H1 (cell line): ENCODE results near the gene ASAP2. TPM values are rescaled to one million over a fixed set of nuclear protein-coding genes. Genes with fewer than 3 reads are reported as not detected.

ENCODE experiments used
- CTCF ChIA-PET: fragments of 300-600 bp; sonication (Branson Sonifier 250); formaldehyde crosslinking; loops from one replicate; lab custom pipeline; 2021; ENCODE audit not compliant: partially characterized antibody; lab: Charles Lee
- POLR2A ChIA-PET: fragments of 300-600 bp; sonication (Branson Sonifier 250); formaldehyde crosslinking; loops from one replicate; lab custom pipeline; 2021; ENCODE audit warnings: inconsistent platforms; ENCODE audit not compliant: partially characterized antibody; lab: Charles Lee
- DNase-seq, 2 experiments: peaks; one replicate each; pipeline versions ENCODE4 v3.0.0 to v3.0.0-alpha.2; 2010 to 2022; ENCODE audit warnings: low spot score in 2 of 2, low read depth in 1 of 2, mixed read lengths in 1 of 2
- FAIRE-seq: peaks from 2 replicates; lab custom pipeline; 2011; peaks lifted over from hg19 to GRCh38; lab: Jason Lieb, UNC
- H2AFZ ChIP-seq: 2 replicates; pipeline ENCODE4 v1.8.1; 2012; ENCODE audit warnings: low read length, inconsistent platforms
- H2AK5ac ChIP-seq: 2 replicates; pipeline ENCODE4 v1.6.1; 2013; ENCODE audit warnings: low read depth, low read length
- H2BK120ac ChIP-seq: replicated peaks from 2 replicates; pipeline ENCODE3; 2013; ENCODE audit warnings: low read depth, low read length, inconsistent platforms
- H2BK12ac ChIP-seq: 2 replicates; pipeline ENCODE4 v1.6.1; 2013; ENCODE audit warnings: low read depth, low read length
- H2BK15ac ChIP-seq: 2 replicates; pipeline ENCODE4 v1.6.1; 2013; ENCODE audit warnings: low read length
- H2BK20ac ChIP-seq: 2 replicates; pipeline ENCODE4 v1.6.1; 2013; ENCODE audit warnings: low read length
- H2BK5ac ChIP-seq: 2 replicates; pipeline ENCODE4 v1.6.1; 2013; ENCODE audit warnings: low read depth, low read length
- H3K14ac ChIP-seq: 2 replicates; pipeline ENCODE4 v1.6.1; 2013; ENCODE audit warnings: inconsistent platforms; ENCODE audit not compliant: insufficient read length
- H3K18ac ChIP-seq: 2 replicates; pipeline ENCODE4 v1.6.1; 2013; ENCODE audit warnings: low read length; ENCODE audit errors: extremely low read depth
- H3K23ac ChIP-seq: 2 replicates; pipeline ENCODE4 v1.6.1; 2013; ENCODE audit warnings: inconsistent platforms; ENCODE audit not compliant: insufficient read length
- H3K23me2 ChIP-seq: 2 replicates; pipeline ENCODE4 v1.6.1; 2013; ENCODE audit warnings: low read depth, low read length
- H3K27ac ChIP-seq: 2 replicates; pipeline ENCODE4 v1.6.1; 2011; ENCODE audit warnings: low read depth, low read length, inconsistent platforms
- H3K27me3 ChIP-seq, 4 experiments: replicated peaks in 1 of 4; 1 replicate in 1 of 4; 2 replicates in 3 of 4; pipeline versions ENCODE4 v1.6.1 to v1.8.1; 2011 to 2013; ENCODE audit warnings: low read length in 3 of 4, mild to moderate bottlenecking in 3 of 4, inconsistent platforms in 2 of 4, mixed read lengths in 2 of 4, moderate library complexity in 1 of 4; ENCODE audit not compliant: control insufficient read depth in 3 of 4, insufficient read depth in 3 of 4; ENCODE audit errors: extremely low read depth in 1 of 4
- H3K36me3 ChIP-seq, 4 experiments: 2 replicates each; pipeline versions ENCODE4 v1.6.1 to v1.8.1; 2011 to 2013; ENCODE audit warnings: mild to moderate bottlenecking in 4 of 4, low read length in 3 of 4, moderate library complexity in 2 of 4, control low read depth in 1 of 4, inconsistent platforms in 1 of 4; ENCODE audit not compliant: insufficient read depth in 4 of 4, control insufficient read depth in 2 of 4
- H3K4ac ChIP-seq: replicated peaks from 2 replicates; pipeline ENCODE3; 2013; ENCODE audit warnings: low read length, low read depth, mixed read lengths, inconsistent platforms; ENCODE audit not compliant: insufficient read length
- H3K4me1 ChIP-seq, 4 experiments: replicated peaks in 1 of 4; 1 replicate in 1 of 4; 2 replicates in 3 of 4; pipeline versions ENCODE4 v1.6.1 to v1.8.1; 2011 to 2013; ENCODE audit warnings: low read length in 3 of 4, inconsistent platforms in 2 of 4, mixed read lengths in 1 of 4; ENCODE audit not compliant: insufficient read depth in 4 of 4, control insufficient read depth in 3 of 4
- H3K4me2 ChIP-seq, 2 experiments: 2 replicates each; pipeline versions ENCODE4 v1.6.1 to v1.8.1; 2011 to 2013; ENCODE audit warnings: low read depth in 2 of 2, low read length in 2 of 2, control low read depth in 1 of 2, inconsistent platforms in 1 of 2, mild to moderate bottlenecking in 1 of 2; ENCODE audit not compliant: insufficient read depth in 1 of 2
- H3K4me3 ChIP-seq, 4 experiments: fragments of 200-600, 300-600 bp in 1 of 4; sonication (generic), shearing (Covaris generic), sonication (Bioruptor Twin) in 1 of 4; 2 replicates each; pipeline versions ENCODE4 v1.5.1 to v1.8.1; 2011 to 2016; ENCODE audit warnings: low read length in 4 of 4, low read depth in 3 of 4, control low read depth in 2 of 4, inconsistent platforms in 2 of 4, mild to moderate bottlenecking in 2 of 4, mixed read lengths in 1 of 4, moderate library complexity in 1 of 4; ENCODE audit not compliant: insufficient read depth in 2 of 4; ENCODE audit errors: extremely low read depth in 1 of 4
- H3K56ac ChIP-seq: replicated peaks from 2 replicates; pipeline ENCODE3; 2013; ENCODE audit warnings: low read depth, mild to moderate bottlenecking, mixed read lengths, low read length, inconsistent platforms; ENCODE audit not compliant: insufficient read length
- H3K79me1 ChIP-seq: 2 replicates; pipeline ENCODE4 v1.6.1; 2013; ENCODE audit warnings: low read depth, low read length, control low read depth
- H3K79me2 ChIP-seq, 2 experiments: 2 replicates each; pipeline versions ENCODE4 v1.6.1 to v1.8.1; 2012 to 2013; ENCODE audit warnings: low read length in 2 of 2, mild to moderate bottlenecking in 2 of 2, inconsistent platforms in 1 of 2; ENCODE audit not compliant: insufficient read depth in 2 of 2, control insufficient read depth in 1 of 2
- H3K9ac ChIP-seq, 4 experiments: replicated peaks in 1 of 4; 1 replicate in 1 of 4; 2 replicates in 3 of 4; pipeline versions ENCODE4 v1.6.1 to v1.8.1; 2011 to 2013; ENCODE audit warnings: low read depth in 3 of 4, low read length in 3 of 4, control low read depth in 2 of 4, mild to moderate bottlenecking in 2 of 4, moderate library complexity in 2 of 4, inconsistent platforms in 1 of 4; ENCODE audit errors: extremely low read depth in 1 of 4
- H3K9me3 ChIP-seq, 2 experiments: 2 replicates each; pipeline versions ENCODE4 v1.6.1 to v1.8.1; 2012 to 2013; ENCODE audit warnings: mild to moderate bottlenecking in 2 of 2, moderate library complexity in 2 of 2, control low read depth in 1 of 2, inconsistent platforms in 1 of 2, low read depth in 1 of 2, low read length in 1 of 2, mixed read lengths in 1 of 2; ENCODE audit not compliant: insufficient read depth in 2 of 2
- H4K20me1 ChIP-seq, 2 experiments: replicated peaks in 1 of 2; 2 replicates each; pipeline versions ENCODE3 to v1.8.1; 2011 to 2013; ENCODE audit warnings: inconsistent platforms in 2 of 2, low read length in 2 of 2, mild to moderate bottlenecking in 1 of 2; ENCODE audit not compliant: insufficient read depth in 2 of 2, control insufficient read depth in 1 of 2
- H4K5ac ChIP-seq: 2 replicates; pipeline ENCODE4 v1.6.1; 2013; ENCODE audit warnings: low read length, low read depth, mixed read lengths, inconsistent platforms; ENCODE audit not compliant: insufficient read length
- H4K8ac ChIP-seq: 2 replicates; pipeline ENCODE4 v1.8.0; 2013; ENCODE audit warnings: mild to moderate bottlenecking, moderate library complexity, low read length, inconsistent platforms; ENCODE audit not compliant: insufficient read depth; ENCODE audit errors: extremely low read depth
- H4K91ac ChIP-seq: replicated peaks from 2 replicates; pipeline ENCODE3; 2013; ENCODE audit warnings: low read length, mixed read lengths, inconsistent platforms; ENCODE audit not compliant: insufficient read length
- ASH2L ChIP-seq: fragments of 200-600, 300-600 bp; sonication (generic); IDR thresholded peaks from one replicate; pipeline ENCODE4 v1.7.1; 2017; ENCODE audit warnings: low read length
- CREB1 ChIP-seq: IDR thresholded peaks from 2 replicates; pipeline ENCODE4 v1.6.1; 2012; ENCODE audit warnings: inconsistent platforms
- CTBP2 ChIP-seq: IDR thresholded peaks from 2 replicates; pipeline ENCODE4 v1.7.0; 2011; ENCODE audit warnings: borderline replicate concordance, mild to moderate bottlenecking, moderate library complexity, mixed read lengths, low read length; ENCODE audit not compliant: insufficient read depth, insufficient read length
- KDM4A ChIP-seq: IDR thresholded peaks from one replicate; pipeline ENCODE4 v1.7.1; 2012; ENCODE audit warnings: low read depth, mild to moderate bottlenecking, moderate library complexity, low read length, inconsistent platforms; ENCODE audit not compliant: severe bottlenecking
- MAX ChIP-seq: IDR thresholded peaks from 2 replicates; pipeline ENCODE4 v1.6.1; 2012; ENCODE audit warnings: inconsistent platforms
- RAD21 ChIP-seq, 2 experiments: IDR thresholded peaks in 1 of 2; conservative IDR thresholded peaks in 1 of 2; 2 replicates each; pipeline ENCODE4 v1.6.1; 2011; ENCODE audit warnings: low read depth in 2 of 2, low read length in 2 of 2, improper control_type of control experiment in 1 of 2, inconsistent platforms in 1 of 2, mild to moderate bottlenecking in 1 of 2, moderate library complexity in 1 of 2
- RXRA ChIP-seq: IDR thresholded peaks from 2 replicates; pipeline ENCODE4 v1.6.1; 2011; ENCODE audit warnings: low read depth, mild to moderate bottlenecking, low read length, moderate library complexity; ENCODE audit not compliant: insufficient read depth
- SAP30 ChIP-seq: fragments of 300-600 bp; sonication (generic); IDR thresholded peaks from 2 replicates; pipeline ENCODE4 v1.7.1; 2012; ENCODE audit warnings: low read length, moderate library complexity, mild to moderate bottlenecking, inconsistent platforms; ENCODE audit not compliant: insufficient read depth, insufficient replicate concordance
- TAF1 ChIP-seq: IDR thresholded peaks from 2 replicates; pipeline ENCODE4 v1.6.1; 2011; ENCODE audit warnings: mild to moderate bottlenecking, low read depth, low read length
- WGBS, 2 experiments: shearing (Covaris generic) in 1 of 2; methylation state at CpG; one replicate each; pipeline versions ENCODE4 v1.1.6 to v1.1.7; 2013 to 2015; ENCODE audit warnings: low lambda C conversion rate in 2 of 2, mixed read lengths in 2 of 2, inconsistent platforms in 1 of 2, low coverage in 1 of 2, missing lambda C conversion rate in 1 of 2; ENCODE audit not compliant: insufficient replicate concordance in 2 of 2, insufficient coverage in 1 of 2, insufficient read length in 1 of 2; ENCODE audit errors: extremely low coverage in 1 of 2, missing lambda C conversion rate in 1 of 2; 5-methylcytosine and 5-hydroxymethylcytosine counted together
- polyA plus RNA-seq, 7 experiments: library from polyadenylated mRNA; depleted of rRNA in 3 of 7; stranded (reverse) in 5 of 7; unstranded in 2 of 7; fragments of >200 nt in 5 of 7; fragments of 200-250 nt in 2 of 7; gene quantifications; 1 replicate in 5 of 7; 2 replicates in 1 of 7; 4 replicates in 1 of 7; pipeline versions ENCODE4 v1.2.1 to v1.2.3, GENCODE V29; 2011 to 2013; ENCODE audit warnings: missing spikeins in 2 of 7, mixed read lengths in 2 of 7
- total RNA-seq: library from RNA; stranded (reverse); fragmentation: NEBNext Ultra II Directional; extraction: Animal tissue kit (Norgen Biotek cat#: 25700); gene quantifications from 2 replicates; pipeline ENCODE4 v1.2.1, GENCODE V29; 2021
- TF ChIP-seq, protein P1 (sequence below), 3 experiments: IDR thresholded peaks; 1 replicate in 2 of 3; 2 replicates in 1 of 3; pipeline versions ENCODE4 v1.5.1 to v1.6.1; 2011; ENCODE audit warnings: low read length in 3 of 3, mild to moderate bottlenecking in 3 of 3, inconsistent platforms in 2 of 3, low read depth in 1 of 3, moderate library complexity in 1 of 3; ENCODE audit not compliant: insufficient read depth in 1 of 3; ENCODE audit errors: control extremely low read depth in 1 of 3

Gene ASAP2
- total and polyA plus RNA-seq, 2 of the 8 experiments (the other 6 are each of a cell fraction or from before 2014, with no cell fraction given), result 10.2 to 18.7 TPM

DNA sequence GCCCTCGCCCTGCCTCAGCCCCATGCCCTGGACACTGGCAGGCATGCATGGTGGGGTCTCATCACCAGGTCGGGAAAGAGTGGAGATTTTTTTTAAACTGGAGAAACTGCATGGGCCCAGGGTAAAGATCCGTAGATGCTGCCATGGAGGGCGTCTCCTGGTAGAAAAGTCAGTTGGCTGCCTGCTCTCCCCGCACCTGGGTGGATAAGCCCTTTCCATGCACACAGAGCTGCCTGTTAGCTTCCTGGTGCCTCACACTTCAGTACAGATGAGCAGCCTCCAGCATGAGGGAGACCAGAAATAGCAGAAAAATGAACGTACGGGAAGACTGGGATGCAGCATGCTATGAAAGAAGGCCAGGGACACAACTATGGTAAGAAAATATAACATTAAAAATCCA, 92.0 kb downstream of the ASAP2 start:
- Histone ChIP-seq H2AK5ac (no peak overlapping the region), H2BK120ac (no peak overlapping the region), H4K8ac (peak overlapping the region; percentile 30), H2BK15ac (no peak overlapping the region), H3K23me2 (no peaks in the 10 kb centered on the region), H3K9ac (no peak overlapping the region), H3K4me1 (no peaks in the 10 kb centered on the region; a peak in 1 of 7 replicates), H2BK20ac (no peak overlapping the region), H3K27ac (no peak overlapping the region), H3K14ac (no peak overlapping the region), H3K36me3 (no peaks in the 10 kb centered on the region; a peak in 1 of 8 replicates), H3K18ac (no peak overlapping the region), H2AFZ (no peak overlapping the region), H4K20me1 (peaks cover 0 to 2% of the 10 kb centered on the region in 2 experiments), H3K4ac (no peak overlapping the region), H3K4me2 (no peak overlapping the region), H4K91ac (no peak overlapping the region), H3K56ac (no peak overlapping the region), H2BK12ac (no peak overlapping the region), H3K23ac (no peak overlapping the region), H3K27me3 (no peaks in the 10 kb centered on the region), H3K79me2 (no peaks in the 10 kb centered on the region; a peak in 1 of 4 replicates), H3K4me3 (no peak overlapping the region), H2BK5ac (no peak overlapping the region), H3K9me3 (no peaks in the 10 kb centered on the region), H4K5ac (no peak overlapping the region), H3K79me1 (no peaks in the 10 kb centered on the region)
- ChIA-PET CTCF (interaction anchor here (0.5 to 2.3 kb wide), 7 partner anchors 8 to 157 kb away, joined by 3 to 7 read pairs (median 4); no protein-coding TSS in a partner anchor), POLR2A (no interaction called here)
- DNase-seq, result no peak
- TF ChIP-seq SAP30 (no peak), ASH2L (no peak), RAD21 (IDR thresholded peaks at IDR 0.05 in 1 of 2, conservative IDR thresholded peaks at IDR 0.05 in 1 of 2; ENCODE audit: low read depth in 2 of 2, low read length in 2 of 2) (no peak), KDM4A (no peak), CTBP2 (no peak), RXRA (no peak), MAX (no peak), CREB1 (no peak), TAF1 (no peak)
- TF ChIP-seq, protein P1, sequence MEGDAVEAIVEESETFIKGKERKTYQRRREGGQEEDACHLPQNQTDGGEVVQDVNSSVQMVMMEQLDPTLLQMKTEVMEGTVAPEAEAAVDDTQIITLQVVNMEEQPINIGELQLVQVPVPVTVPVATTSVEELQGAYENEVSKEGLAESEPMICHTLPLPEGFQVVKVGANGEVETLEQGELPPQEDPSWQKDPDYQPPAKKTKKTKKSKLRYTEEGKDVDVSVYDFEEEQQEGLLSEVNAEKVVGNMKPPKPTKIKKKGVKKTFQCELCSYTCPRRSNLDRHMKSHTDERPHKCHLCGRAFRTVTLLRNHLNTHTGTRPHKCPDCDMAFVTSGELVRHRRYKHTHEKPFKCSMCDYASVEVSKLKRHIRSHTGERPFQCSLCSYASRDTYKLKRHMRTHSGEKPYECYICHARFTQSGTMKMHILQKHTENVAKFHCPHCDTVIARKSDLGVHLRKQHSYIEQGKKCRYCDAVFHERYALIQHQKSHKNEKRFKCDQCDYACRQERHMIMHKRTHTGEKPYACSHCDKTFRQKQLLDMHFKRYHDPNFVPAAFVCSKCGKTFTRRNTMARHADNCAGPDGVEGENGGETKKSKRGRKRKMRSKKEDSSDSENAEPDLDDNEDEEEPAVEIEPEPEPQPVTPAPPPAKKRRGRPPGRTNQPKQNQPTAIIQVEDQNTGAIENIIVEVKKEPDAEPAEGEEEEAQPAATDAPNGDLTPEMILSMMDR (IDR thresholded peaks at IDR 0.05; ENCODE audit: control extremely low read depth in 1 of 3, insufficient read depth in 1 of 3, low read depth in 1 of 3, low read length in 3 of 3), result no peak
- WGBS, 2 experiments, result 92% methylated on average over 7 of the region's 7 CpGs; no CpG with 5 or more reads in 1 of the 2 experiments
- FAIRE-seq, result no peak
